SW480 (cell line): ENCODE measurements around the gene PAX2.
"Not testable (repeated sequence)": the region's sequence is repeated elsewhere in the genome, so short reads cannot be mapped to it uniquely, and the experiment has no call there.

Source experiments
- DNase-seq: peaks from one replicate; pipeline ENCODE4 v3.0.0-alpha.2; 2016; ENCODE audit warnings: low spot score

Gene PAX2

GRCh38 chr10:100744987-100745881 lies at the start of gene PAX2:
PAX2 (plus strand) TSS chr10:100745582; CDS start chr10:100746261, 679 bp downstream.
- DNase-seq = peak; percentile 35

- peak; percentile 21 for DNase-seq
Observed at GRCh38 chr10:100696477-100696901, 48.9 kb upstream of the PAX2 start.

- peak; percentile 23 for DNase-seq
Observed at GRCh38 chr10:100697070-100697469, 48.3 kb upstream of the PAX2 start.

- DNase-seq = no peak
Observed at GRCh38 chr10:100697631-100698030, 47.8 kb upstream of the PAX2 start.

GRCh38 chr10:100701704-100702103 lies 43.7 kb upstream of the PAX2 start:
- DNase-seq = not testable (repeated sequence)

- DNase-seq = no peak
Observed at GRCh38 chr10:100705139-100705538, 40.2 kb upstream of the PAX2 start.

- DNase-seq = no peak
Observed at GRCh38 chr10:100707261-100707848, 38.0 kb upstream of the PAX2 start.

- no peak for DNase-seq
Observed at GRCh38 chr10:100709146-100710082, 36.0 kb upstream of the PAX2 start.

- no peak for DNase-seq
Observed at GRCh38 chr10:100710151-100710871, 35.1 kb upstream of the PAX2 start.

- no peak for DNase-seq
Observed at GRCh38 chr10:100713049-100713858, 32.1 kb upstream of the PAX2 start.

- DNase-seq = no peak
Observed at GRCh38 chr10:100713859-100714565, 31.4 kb upstream of the PAX2 start.

GRCh38 chr10:100714566-100714950 lies 30.8 kb upstream of the PAX2 start:
- no peak for DNase-seq

GRCh38 chr10:100715101-100715444 lies 30.3 kb upstream of the PAX2 start:
- no peak for DNase-seq

GRCh38 chr10:100715445-100716385 lies 29.7 kb upstream of the PAX2 start:
- DNase-seq = no peak

- no peak for DNase-seq
Observed at GRCh38 chr10:100717166-100717565, 28.2 kb upstream of the PAX2 start.

- DNase-seq = no peak
Observed at GRCh38 chr10:100718197-100718742, 27.1 kb upstream of the PAX2 start.

- no peak for DNase-seq
Observed at GRCh38 chr10:100723180-100723579, 22.2 kb upstream of the PAX2 start.

- no peak for DNase-seq
Observed at GRCh38 chr10:100723770-100724530, 21.4 kb upstream of the PAX2 start.
